Body of pancreas (tissue), 4 donors: ENCODE results near the gene ZNF668.
A peak's percentile ranks its signal among the peaks of the same experiment; 100 is the strongest.

Source experiments
- POLR2A ChIP-seq, 3 donors: fragments of 450-650 bp; IDR thresholded peaks; one replicate each; pipeline ENCODE4 v1.6.1; 2016; ENCODE audit warnings: antibody characterized with exemption in 3 of 3, mild to moderate bottlenecking in 2 of 3
- TF ChIP-seq, protein P1 (sequence below), 7 experiments: fragments of 450-650 bp in 4 of 7; fragments of 200-600 bp in 3 of 7; sonication (generic) in 3 of 7; IDR thresholded peaks; one replicate each; pipeline ENCODE4 v1.5.1; 2016 to 2019; ENCODE audit warnings: antibody characterized with exemption in 7 of 7

DNA sequence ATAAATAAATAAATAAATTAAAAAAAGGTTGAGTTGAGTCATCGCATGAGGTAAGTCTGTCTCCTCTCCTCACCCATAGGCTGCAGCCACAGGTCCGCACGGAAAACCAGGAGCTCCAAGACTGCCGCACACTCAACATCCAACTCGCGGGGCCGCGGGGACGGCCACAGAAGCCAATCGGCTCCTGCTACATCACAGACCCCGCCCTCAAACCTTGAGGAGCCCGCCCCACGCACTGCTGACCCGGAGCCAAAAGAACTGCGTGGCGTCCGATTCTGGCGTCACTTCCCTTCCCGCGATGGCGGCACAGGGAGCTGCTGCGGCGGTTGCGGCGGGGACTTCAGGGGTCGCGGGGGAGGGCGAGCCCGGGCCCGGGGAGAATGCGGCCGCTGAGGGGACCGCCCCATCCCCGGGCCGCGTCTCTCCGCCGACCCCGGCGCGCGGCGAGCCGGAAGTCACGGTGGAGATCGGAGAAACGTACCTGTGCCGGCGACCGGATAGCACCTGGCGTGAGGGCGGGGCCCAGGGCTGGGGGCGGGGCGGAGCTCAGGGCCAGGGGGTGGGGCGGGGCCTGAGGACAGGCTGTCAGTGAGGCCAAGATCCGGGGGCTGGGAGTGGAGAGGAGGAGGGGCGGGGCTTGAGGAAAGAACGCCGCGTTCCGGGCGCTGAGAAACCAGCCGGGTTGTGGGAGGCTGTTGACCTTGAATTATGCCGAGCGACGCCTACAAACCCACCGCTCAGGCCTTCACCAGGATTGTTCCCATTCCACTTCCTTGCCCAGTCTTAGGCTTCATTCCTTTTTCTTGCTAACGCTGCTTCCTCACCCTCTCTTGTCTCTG is 43.6 kb upstream of the ZNF668 start, which contains the start of gene KAT8:
- TF ChIP-seq, protein P1, sequence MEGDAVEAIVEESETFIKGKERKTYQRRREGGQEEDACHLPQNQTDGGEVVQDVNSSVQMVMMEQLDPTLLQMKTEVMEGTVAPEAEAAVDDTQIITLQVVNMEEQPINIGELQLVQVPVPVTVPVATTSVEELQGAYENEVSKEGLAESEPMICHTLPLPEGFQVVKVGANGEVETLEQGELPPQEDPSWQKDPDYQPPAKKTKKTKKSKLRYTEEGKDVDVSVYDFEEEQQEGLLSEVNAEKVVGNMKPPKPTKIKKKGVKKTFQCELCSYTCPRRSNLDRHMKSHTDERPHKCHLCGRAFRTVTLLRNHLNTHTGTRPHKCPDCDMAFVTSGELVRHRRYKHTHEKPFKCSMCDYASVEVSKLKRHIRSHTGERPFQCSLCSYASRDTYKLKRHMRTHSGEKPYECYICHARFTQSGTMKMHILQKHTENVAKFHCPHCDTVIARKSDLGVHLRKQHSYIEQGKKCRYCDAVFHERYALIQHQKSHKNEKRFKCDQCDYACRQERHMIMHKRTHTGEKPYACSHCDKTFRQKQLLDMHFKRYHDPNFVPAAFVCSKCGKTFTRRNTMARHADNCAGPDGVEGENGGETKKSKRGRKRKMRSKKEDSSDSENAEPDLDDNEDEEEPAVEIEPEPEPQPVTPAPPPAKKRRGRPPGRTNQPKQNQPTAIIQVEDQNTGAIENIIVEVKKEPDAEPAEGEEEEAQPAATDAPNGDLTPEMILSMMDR (IDR thresholded peaks at IDR 0.05) = peak in 1 of 7 experiments; percentile 2
- peak; percentile 91 to 94 (median 92) for TF ChIP-seq POLR2A (IDR thresholded peaks at IDR 0.05)
